H9 (cell line): ENCODE data around the gene SLC23A3. TPM values are rescaled to one million over a fixed set of nuclear protein-coding genes. Genes with fewer than 3 reads are reported as not detected.

Experiments used
- DNase-seq: peaks from one replicate; pipeline ENCODE4 v3.0.0-alpha.2; 2017
- H2AFZ ChIP-seq: one replicate; pipeline ENCODE4 v1.6.1; 2013; ENCODE audit warnings: mild to moderate bottlenecking, low read length, control low read depth, moderate library complexity
- H2AK5ac ChIP-seq: 2 replicates; pipeline ENCODE4 v1.6.1; 2013; ENCODE audit warnings: low read length, control low read depth, mixed read lengths; ENCODE audit not compliant: insufficient read length
- H2BK120ac ChIP-seq: one replicate; pipeline ENCODE4 v1.6.1; 2013; ENCODE audit warnings: low read depth, mild to moderate bottlenecking, low read length, control low read depth, inconsistent platforms; ENCODE audit not compliant: poor library complexity, severe bottlenecking
- H2BK12ac ChIP-seq: 2 replicates; pipeline ENCODE4 v1.6.1; 2013; ENCODE audit warnings: low read length, control low read depth, mixed read lengths, low read depth; ENCODE audit not compliant: insufficient read length
- H2BK15ac ChIP-seq: 2 replicates; pipeline ENCODE4 v1.6.1; 2013; ENCODE audit warnings: low read depth, low read length, control low read depth
- H2BK20ac ChIP-seq: one replicate; pipeline ENCODE4 v1.6.1; 2013; ENCODE audit warnings: low read depth, mild to moderate bottlenecking, low read length, control low read depth, inconsistent platforms; ENCODE audit not compliant: poor library complexity, severe bottlenecking
- H2BK5ac ChIP-seq: 2 replicates; pipeline ENCODE4 v1.6.1; 2013; ENCODE audit warnings: low read length, control low read depth, mixed read lengths; ENCODE audit not compliant: insufficient read length
- H3K14ac ChIP-seq: 2 replicates; pipeline ENCODE4 v1.6.1; 2013; ENCODE audit warnings: low read length, control low read depth; ENCODE audit not compliant: insufficient read depth
- H3K18ac ChIP-seq: 2 replicates; pipeline ENCODE4 v1.6.1; 2013; ENCODE audit warnings: low read depth, mild to moderate bottlenecking, mixed read lengths, low read length, control low read depth; ENCODE audit not compliant: insufficient read length
- H3K23ac ChIP-seq: 2 replicates; pipeline ENCODE4 v1.6.1; 2013; ENCODE audit warnings: low read length, control low read depth, mixed read lengths, low read depth; ENCODE audit not compliant: insufficient read length
- H3K23me2 ChIP-seq: 2 replicates; pipeline ENCODE4 v1.6.1; 2013; ENCODE audit warnings: low read depth, mild to moderate bottlenecking, mixed read lengths, low read length, control low read depth; ENCODE audit not compliant: insufficient read length, poor library complexity, severe bottlenecking
- H3K27ac ChIP-seq: 2 replicates; pipeline ENCODE4 v1.5.1; 2013; ENCODE audit warnings: low read length, control low read depth, mixed read lengths, low read depth; ENCODE audit not compliant: insufficient read length
- H3K27me3 ChIP-seq: 2 replicates; pipeline ENCODE4 v1.6.1; 2013; ENCODE audit warnings: low read length, control low read depth, inconsistent platforms; ENCODE audit not compliant: insufficient read depth
- H3K4ac ChIP-seq: 2 replicates; pipeline ENCODE4 v1.6.1; 2013; ENCODE audit warnings: low read depth, mild to moderate bottlenecking, control low read depth, inconsistent platforms, low read length, moderate library complexity
- H3K4me1 ChIP-seq: 2 replicates; pipeline ENCODE4 v1.6.1; 2013; ENCODE audit warnings: low read length, control low read depth, inconsistent platforms; ENCODE audit not compliant: insufficient read depth
- H3K4me2 ChIP-seq: 2 replicates; pipeline ENCODE4 v1.6.1; 2013; ENCODE audit warnings: low read length, control low read depth, mixed read lengths; ENCODE audit not compliant: insufficient read length, insufficient read depth
- H3K56ac ChIP-seq: 2 replicates; pipeline ENCODE4 v1.6.1; 2013; ENCODE audit warnings: low read depth, mild to moderate bottlenecking, mixed read lengths, low read length, control low read depth; ENCODE audit not compliant: insufficient read length
- H3K79me1 ChIP-seq: 2 replicates; pipeline ENCODE4 v1.6.1; 2013; ENCODE audit warnings: low read depth, mild to moderate bottlenecking, moderate library complexity, low read length, control low read depth, inconsistent platforms; ENCODE audit not compliant: insufficient read depth, poor library complexity, severe bottlenecking
- H3K79me2 ChIP-seq: 2 replicates; pipeline ENCODE4 v1.6.1; 2013; ENCODE audit warnings: low read length, control low read depth, inconsistent platforms; ENCODE audit not compliant: insufficient read depth
- H3K9ac ChIP-seq: 2 replicates; pipeline ENCODE4 v1.6.1; 2013; ENCODE audit warnings: low read length, control low read depth, mixed read lengths; ENCODE audit not compliant: insufficient read length; ENCODE audit errors: extremely low read depth
- H3K9me3 ChIP-seq: one replicate; pipeline ENCODE4 v1.6.1; 2013; ENCODE audit warnings: low read depth, low read length, inconsistent platforms; ENCODE audit not compliant: control insufficient read depth
- H3T11ph ChIP-seq: one replicate; pipeline ENCODE4 v1.6.1; 2013; ENCODE audit warnings: mild to moderate bottlenecking, low read length, control low read depth, inconsistent platforms
- H4K20me1 ChIP-seq: one replicate; pipeline ENCODE4 v1.6.1; 2013; ENCODE audit not compliant: control insufficient read depth, insufficient read length, insufficient read depth
- H4K5ac ChIP-seq: 2 replicates; pipeline ENCODE4 v1.6.1; 2013; ENCODE audit warnings: low read depth, mild to moderate bottlenecking, mixed read lengths, low read length, control low read depth; ENCODE audit not compliant: insufficient read length
- H4K8ac ChIP-seq: replicated peaks from 2 replicates; pipeline ENCODE4 v1.6.1; 2013; ENCODE audit warnings: low read length, control low read depth, mixed read lengths, low read depth; ENCODE audit not compliant: insufficient read length
- H4K91ac ChIP-seq: 2 replicates; pipeline ENCODE4 v1.6.1; 2013; ENCODE audit warnings: low read depth, mild to moderate bottlenecking, moderate library complexity, mixed read lengths, low read length, control low read depth; ENCODE audit not compliant: insufficient read length
- H3K27ac Mint-ChIP-seq, 3 experiments: 2 replicates in 2 of 3; 3 replicates in 1 of 3; pipeline ENCODE4 v1.8.0; 2020 to 2021; ENCODE audit warnings: mixed read lengths in 3 of 3, mild to moderate bottlenecking in 1 of 3, moderate library complexity in 1 of 3
- H3K27me3 Mint-ChIP-seq: 2 replicates; pipeline ENCODE4 v1.8.0; 2021; ENCODE audit warnings: low read depth, mild to moderate bottlenecking, moderate library complexity, mixed read lengths
- H3K36me3 Mint-ChIP-seq, 3 experiments: 2 replicates in 2 of 3; 3 replicates in 1 of 3; pipeline ENCODE4 v1.8.0; 2020 to 2021; ENCODE audit warnings: low read depth in 3 of 3, mixed read lengths in 3 of 3; ENCODE audit not compliant: insufficient read depth in 1 of 3
- H3K4me1 Mint-ChIP-seq, 2 experiments: 2 replicates each; pipeline ENCODE4 v1.8.0; 2020; ENCODE audit warnings: mixed read lengths in 2 of 2
- H3K4me3 Mint-ChIP-seq, 2 experiments: 2 replicates in 1 of 2; 3 replicates in 1 of 2; pipeline ENCODE4 v1.8.0; 2020 to 2021; ENCODE audit warnings: mild to moderate bottlenecking in 2 of 2, mixed read lengths in 2 of 2, moderate library complexity in 1 of 2
- H3K9me3 Mint-ChIP-seq, 2 experiments: 2 replicates in 1 of 2; 3 replicates in 1 of 2; pipeline ENCODE4 v1.8.0; 2020; ENCODE audit warnings: mild to moderate bottlenecking in 2 of 2, mixed read lengths in 2 of 2, moderate library complexity in 1 of 2
- WGBS: extraction: QIAGEN DNeasy Blood & Tissue Kit; methylation state at CpG from one replicate; pipeline ENCODE4 v1.1.7; 2013; ENCODE audit warnings: missing lambda C conversion rate, low lambda C conversion rate, mixed read lengths; ENCODE audit not compliant: insufficient read length; ENCODE audit errors: extremely low coverage; 5-methylcytosine and 5-hydroxymethylcytosine counted together
- total RNA-seq: library from RNA; stranded (reverse); gene quantifications from 2 replicates; pipeline ENCODE4 v1.2.1, GENCODE V29; 2021
- TF ChIP-seq, protein P1 (sequence below): fragments of 200-600 bp; sonication (generic); conservative IDR thresholded peaks from 3 replicates; pipeline ENCODE4 v1.8.0; 2021; ENCODE audit warnings: antibody characterized with exemption, mild to moderate bottlenecking

The SLC23A3 gene
- total RNA-seq, 1 experiment from 2014 or later, result 1.2 TPM

DNA sequence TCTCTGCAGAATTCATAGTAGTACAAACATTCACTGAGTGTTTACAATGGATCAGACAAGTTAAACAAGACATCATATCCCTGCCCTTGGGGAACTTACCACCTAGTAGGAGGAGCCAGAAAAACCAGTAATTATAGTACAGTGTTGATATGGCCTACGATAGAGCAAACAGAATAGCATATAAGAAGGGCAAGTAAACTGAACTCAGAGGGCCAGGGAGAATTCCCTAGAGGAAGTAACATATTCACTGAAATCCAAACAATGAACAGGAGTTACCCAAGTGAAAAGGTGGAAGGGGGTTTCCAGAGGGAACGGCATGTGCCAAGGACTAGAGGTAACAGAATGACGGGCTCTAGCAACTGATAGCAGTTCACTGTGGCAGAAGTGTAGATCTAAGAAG is 43.3 kb downstream of the SLC23A3 start:
- no peak overlapping the region for H3K27ac ChIP-seq

More for the DNA sequence above, 43.3 kb downstream of the SLC23A3 start:
- no peaks in the 10 kb centered on the region for H3K23me2 ChIP-seq
- no peak overlapping the region for H3K56ac ChIP-seq
- H3K23ac ChIP-seq, result no peak overlapping the region
- H2BK15ac ChIP-seq, result no peak overlapping the region
- 0 out of 2 replicates have a peak, but pooled peaks cover 4% of the 10 kb centered on the region for H3K4me1 ChIP-seq
- TF ChIP-seq, protein P1, sequence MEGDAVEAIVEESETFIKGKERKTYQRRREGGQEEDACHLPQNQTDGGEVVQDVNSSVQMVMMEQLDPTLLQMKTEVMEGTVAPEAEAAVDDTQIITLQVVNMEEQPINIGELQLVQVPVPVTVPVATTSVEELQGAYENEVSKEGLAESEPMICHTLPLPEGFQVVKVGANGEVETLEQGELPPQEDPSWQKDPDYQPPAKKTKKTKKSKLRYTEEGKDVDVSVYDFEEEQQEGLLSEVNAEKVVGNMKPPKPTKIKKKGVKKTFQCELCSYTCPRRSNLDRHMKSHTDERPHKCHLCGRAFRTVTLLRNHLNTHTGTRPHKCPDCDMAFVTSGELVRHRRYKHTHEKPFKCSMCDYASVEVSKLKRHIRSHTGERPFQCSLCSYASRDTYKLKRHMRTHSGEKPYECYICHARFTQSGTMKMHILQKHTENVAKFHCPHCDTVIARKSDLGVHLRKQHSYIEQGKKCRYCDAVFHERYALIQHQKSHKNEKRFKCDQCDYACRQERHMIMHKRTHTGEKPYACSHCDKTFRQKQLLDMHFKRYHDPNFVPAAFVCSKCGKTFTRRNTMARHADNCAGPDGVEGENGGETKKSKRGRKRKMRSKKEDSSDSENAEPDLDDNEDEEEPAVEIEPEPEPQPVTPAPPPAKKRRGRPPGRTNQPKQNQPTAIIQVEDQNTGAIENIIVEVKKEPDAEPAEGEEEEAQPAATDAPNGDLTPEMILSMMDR, result no peak
- WGBS, result no CpG with 5 or more reads among the region's 3 CpGs
- no peak overlapping the region for H2BK12ac ChIP-seq
- no peak overlapping the region for H2BK20ac ChIP-seq
- H3K4me2 ChIP-seq, result no peak overlapping the region
- DNase-seq, result no peak
- H3K79me1 ChIP-seq, result no peaks in the 10 kb centered on the region
- H3K79me2 ChIP-seq, result no peaks in the 10 kb centered on the region
- H4K20me1 ChIP-seq, result no peaks in the 10 kb centered on the region
- H3K4ac ChIP-seq, result no peak overlapping the region
- no peak overlapping the region for H3K14ac ChIP-seq
- H2BK5ac ChIP-seq, result no peak overlapping the region
- no peak overlapping the region for H3K27ac Mint-ChIP-seq
- no peaks in the 10 kb centered on the region for H3K9me3 ChIP-seq
- no peak overlapping the region for H2AK5ac ChIP-seq
- no peaks in the 10 kb centered on the region for H3K27me3 Mint-ChIP-seq
- no peak overlapping the region for H3T11ph ChIP-seq
- H3K18ac ChIP-seq, result no peak overlapping the region
- no peaks in the 10 kb centered on the region for H3K9me3 Mint-ChIP-seq
- H2BK120ac ChIP-seq, result no peak overlapping the region
- no peak overlapping the region for H3K9ac ChIP-seq
- H4K5ac ChIP-seq, result no peak overlapping the region
- H3K4me1 Mint-ChIP-seq, result peaks cover 4 to 6% of the 10 kb centered on the region in 2 experiments; a peak in 2 of 4 replicates
- H3K27me3 ChIP-seq, result no peaks in the 10 kb centered on the region
- H3K4me3 Mint-ChIP-seq, result no peak overlapping the region
- no peaks in the 10 kb centered on the region for H3K36me3 Mint-ChIP-seq
- no peak overlapping the region for H4K8ac ChIP-seq
- H4K91ac ChIP-seq, result no peak overlapping the region
- no peak overlapping the region for H2AFZ ChIP-seq
